ENCODE results near the gene FAM133A.
A peak's percentile ranks its signal among the peaks of the same experiment; 100 is the strongest.

FAM133A gene

DNA sequence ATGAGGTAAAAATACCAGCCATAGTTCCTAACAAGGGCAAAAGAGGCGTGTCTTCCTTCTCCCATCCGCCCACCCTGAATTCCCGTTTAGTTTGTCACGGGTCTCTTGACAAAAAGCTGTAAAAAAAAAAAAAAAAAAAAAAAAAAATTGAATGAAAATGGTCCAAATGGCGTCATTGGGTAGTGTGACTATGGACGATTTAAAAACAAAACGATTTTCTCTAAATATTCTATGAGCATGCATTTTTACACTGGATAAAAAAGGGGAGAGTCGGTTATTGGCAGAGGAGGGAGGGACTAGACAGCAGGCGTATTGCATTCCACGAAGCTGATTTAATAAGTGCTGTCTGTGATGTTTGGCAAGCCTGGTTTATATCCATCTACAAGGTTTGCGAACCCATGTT is at the start of gene FAM133A:
Gene FAM133A (plus strand): TSS at position 338 of the 403 bp plus-strand sequence. CDS start 35,214 bp downstream, outside the sequence.
- DNase-seq (ENCODE audit: low read depth): peak; percentile 34

DNA sequence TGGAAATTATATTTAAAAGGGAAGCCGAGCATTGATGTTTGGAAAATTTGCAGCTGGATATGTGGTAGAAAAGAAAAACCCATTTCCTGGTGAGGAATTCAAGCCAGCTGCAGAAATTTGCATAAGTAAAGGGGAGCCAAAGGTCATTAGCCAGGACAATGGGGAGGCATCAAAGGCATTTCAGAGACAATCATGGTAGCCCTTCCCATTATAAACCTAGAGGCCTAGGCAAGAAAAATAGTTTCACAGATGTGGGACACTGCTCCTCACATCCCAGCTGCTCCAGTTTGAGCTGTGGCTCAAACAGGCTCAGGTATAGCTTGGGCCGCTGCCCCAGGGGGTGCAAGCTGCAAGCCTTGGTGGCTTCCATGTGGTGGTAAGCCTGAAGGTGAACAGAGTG is 36.4 kb upstream of the FAM133A start:
- DNase-seq (ENCODE audit: low read depth): no peak

DNA sequence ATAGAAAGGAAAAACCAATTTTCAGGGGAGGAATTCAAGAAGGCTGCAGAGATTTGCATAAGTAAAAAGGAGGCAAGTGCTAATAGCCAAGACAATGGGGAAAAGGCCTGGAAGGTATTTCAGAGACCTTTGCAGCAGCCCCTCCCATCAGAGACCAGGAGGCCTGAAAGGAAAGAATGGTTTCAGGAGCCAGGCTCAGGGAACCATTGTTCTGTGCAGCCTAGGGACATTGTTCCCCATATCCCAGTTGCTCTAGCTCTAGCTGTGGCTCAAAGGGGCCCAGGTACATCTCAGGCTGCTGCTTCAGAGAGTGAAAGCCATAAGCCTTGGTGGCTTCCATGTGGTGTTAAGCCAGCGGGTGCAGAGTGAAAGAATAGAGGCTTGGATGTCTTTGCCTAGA is 24.6 kb upstream of the FAM133A start:
- no peak for DNase-seq (ENCODE audit: low read depth)

DNA sequence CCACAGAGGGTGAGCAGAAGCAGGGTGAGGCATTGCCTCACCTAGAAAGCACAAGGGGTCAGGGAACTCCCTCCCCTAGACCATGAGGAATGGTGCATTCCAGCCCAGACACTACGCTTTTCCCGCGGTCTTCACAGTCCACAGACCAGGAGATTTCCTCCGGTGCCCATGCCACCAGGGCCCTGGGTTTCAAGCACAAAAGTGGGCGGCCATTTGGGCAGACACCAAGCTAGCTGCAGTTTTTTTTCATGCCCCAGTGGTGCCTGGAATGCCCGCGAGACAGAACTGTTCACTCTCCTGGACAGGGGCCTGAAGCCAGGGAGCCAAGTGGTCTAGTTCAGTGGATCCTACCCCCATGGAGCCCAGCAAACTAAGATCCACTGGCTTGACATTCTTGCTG is 13.4 kb upstream of the FAM133A start:
- DNase-seq (ENCODE audit: low read depth): no peak

DNA sequence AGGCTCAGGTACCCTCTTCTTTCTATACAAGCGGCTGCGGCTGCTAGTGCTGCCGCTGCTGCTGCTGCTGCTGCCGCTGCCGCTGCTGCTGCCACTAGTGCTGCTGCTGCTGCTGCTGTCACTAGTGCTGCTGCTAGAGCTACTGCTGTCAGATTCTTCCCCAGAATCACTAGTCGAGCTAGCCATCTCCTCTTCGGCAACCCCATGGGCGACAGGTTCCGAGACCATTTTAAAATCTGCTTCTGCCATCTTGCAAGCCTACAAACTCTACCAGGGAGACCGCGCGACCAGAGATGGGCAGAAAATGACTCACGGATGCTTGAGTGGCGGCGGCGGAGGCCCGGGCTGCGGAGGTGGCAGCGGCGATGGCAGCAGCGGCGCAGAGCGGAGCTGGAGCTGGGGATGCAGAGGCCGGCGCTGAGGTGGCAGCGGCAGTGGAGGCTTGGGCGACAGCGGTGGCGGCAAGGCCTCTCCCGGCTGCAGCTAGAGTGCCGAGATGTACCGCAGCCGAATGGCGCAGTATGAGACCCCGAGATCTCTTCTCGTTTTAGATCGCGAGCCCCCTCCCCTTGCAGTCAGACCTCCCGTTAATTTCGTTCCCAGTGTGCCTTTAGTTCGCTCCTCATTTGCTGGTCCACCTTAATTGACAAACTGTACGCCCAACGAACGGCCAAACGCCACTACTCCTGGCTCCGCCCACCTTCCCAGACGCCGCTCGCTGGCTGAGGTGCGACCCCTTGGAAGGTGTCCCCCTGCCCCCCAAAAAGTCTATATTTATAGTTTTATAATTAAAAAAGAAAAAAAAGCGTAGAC is 744 bp upstream of the FAM133A start, which contains the start of gene NAP1L3:
Gene NAP1L3 (minus strand): TSS at position 523 of the 813 bp plus-strand sequence. CDS start 274 bp downstream, at position 249.
- peak; percentile 75 for DNase-seq (ENCODE audit: low read depth)

DNA sequence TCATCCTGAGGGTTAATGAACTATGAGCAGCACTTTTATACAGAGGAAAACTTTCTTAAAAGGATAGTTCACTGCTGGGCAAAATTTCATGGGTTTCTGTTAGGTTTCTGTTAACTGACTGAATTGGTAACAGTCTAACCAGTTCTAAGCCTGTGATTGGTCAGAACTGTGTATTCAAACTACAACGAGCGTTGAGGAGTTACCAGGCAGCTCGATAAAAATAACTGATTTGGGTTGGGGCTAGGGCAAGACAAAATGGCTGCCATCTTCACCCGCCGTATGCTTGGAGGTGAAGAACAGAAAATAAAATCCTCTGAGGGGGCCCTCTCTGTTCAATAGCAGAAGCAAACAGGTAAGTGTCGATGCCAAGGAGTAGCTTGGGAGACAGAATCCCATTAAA is 22.0 kb downstream of the FAM133A start:
- DNase-seq (ENCODE audit: low read depth): no peak

DNA sequence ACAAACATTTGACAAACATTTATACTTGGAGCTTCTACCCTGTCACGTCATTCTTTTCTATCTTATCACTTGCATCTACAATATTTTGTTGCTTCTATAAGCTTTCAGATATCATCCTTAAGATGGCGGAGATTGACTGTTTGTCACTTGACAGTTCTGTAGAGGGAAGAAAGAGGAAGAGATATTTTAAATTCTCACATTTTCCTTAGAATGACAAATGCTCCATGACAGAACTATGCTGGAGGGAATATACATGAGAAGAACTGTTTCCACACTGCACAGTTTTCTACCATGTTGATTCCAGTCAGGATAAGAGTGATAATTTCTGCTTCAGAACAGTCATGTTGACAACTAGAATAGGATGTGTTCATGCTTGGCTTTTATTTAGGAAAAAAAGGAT is 29.7 kb downstream of the FAM133A start:
- no peak for DNase-seq (ENCODE audit: low read depth)

DNA sequence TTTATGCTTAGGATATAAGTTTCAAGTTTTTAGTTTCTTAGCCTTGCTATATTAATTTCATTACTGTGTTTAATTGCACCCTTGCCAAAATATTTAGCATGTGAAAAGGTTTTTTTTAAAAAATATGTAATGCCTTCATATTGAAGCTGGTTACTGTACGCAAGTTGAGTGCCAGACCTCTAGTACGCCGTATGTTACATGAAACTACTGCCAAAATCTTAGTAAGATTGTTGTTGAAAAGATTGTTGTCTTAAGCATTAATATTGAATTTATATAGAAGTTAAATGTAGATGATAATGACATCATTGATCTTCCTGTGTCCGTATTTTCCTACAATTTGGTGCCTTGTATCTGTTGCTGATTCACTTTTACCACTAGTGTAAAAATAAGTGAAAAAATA is 37.1 kb downstream of the FAM133A start:
- DNase-seq (ENCODE audit: low read depth): no peak

DNA sequence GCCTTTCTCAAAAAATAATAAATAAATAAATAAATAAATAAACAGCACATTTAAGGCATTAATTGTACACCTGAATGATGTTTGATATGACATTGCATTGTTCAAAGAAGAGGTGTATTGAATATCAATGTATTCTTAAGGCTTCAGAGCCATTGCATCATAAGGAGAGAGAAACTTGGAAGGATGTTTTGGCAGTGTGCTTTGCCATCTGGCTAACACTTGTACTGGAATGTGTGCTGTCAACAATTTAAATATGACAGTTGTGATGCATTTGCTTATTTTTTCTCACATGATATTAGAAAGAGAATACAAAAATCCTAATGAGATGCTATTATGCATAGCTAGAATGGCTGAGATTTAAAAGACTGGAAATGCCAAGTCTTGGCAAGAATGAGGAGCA is 67.8 kb downstream of the FAM133A start:
- DNase-seq (ENCODE audit: low read depth): no peak

DNA sequence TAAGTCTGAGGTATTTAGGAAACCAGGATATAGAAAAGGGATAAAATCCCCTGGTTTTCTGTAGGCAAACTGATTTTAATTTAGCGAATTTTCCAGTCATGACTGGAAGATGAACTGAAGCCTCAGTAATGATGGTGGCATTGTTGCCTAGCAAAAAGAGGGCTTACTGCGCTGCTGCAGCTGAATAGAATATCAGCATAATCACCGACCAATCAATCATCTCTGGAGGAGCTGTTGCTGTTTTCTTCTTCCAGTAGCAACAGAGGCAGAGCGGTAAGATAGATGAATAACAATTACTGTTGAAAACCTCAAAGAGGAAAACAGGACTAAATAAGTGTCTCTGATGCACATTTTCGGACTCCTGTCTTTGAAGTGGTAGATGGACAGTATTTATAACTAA is 86.2 kb downstream of the FAM133A start:
- no peak for DNase-seq (ENCODE audit: low read depth)

Measured in stromal cell of bone marrow (primary cell).